Amniotic stem cell (primary cell): ENCODE data around the gene RBM4.
A peak's percentile ranks its signal among the peaks of the same experiment; 100 is the strongest.
"Not testable (repeated sequence)": the region's sequence is repeated elsewhere in the genome, so short reads cannot be mapped to it uniquely, and the experiment has no call there.

Experiments
- DNase-seq: peaks from one replicate; lab custom pipeline; 2025; lab: John Stamatoyannopoulos, UW

The RBM4 gene

GRCh38 chr11:66638177-66639065 lies at the start of gene RBM4:
Gene RBM4, plus strand, starts transcription at chr11:66638703. Its CDS starts 1,009 bp downstream, at chr11:66639712.
- peak; percentile 99 for DNase-seq

- not testable (repeated sequence) for DNase-seq
These were observed 49.2 kb upstream of the RBM4 start for GRCh38 chr11:66589315-66589714.

- no peak for DNase-seq
These were observed 48.4 kb upstream of the RBM4 start for GRCh38 chr11:66589996-66590675.

- no peak for DNase-seq
These were observed 47.3 kb upstream of the RBM4 start for GRCh38 chr11:66591175-66591574.

DNA sequence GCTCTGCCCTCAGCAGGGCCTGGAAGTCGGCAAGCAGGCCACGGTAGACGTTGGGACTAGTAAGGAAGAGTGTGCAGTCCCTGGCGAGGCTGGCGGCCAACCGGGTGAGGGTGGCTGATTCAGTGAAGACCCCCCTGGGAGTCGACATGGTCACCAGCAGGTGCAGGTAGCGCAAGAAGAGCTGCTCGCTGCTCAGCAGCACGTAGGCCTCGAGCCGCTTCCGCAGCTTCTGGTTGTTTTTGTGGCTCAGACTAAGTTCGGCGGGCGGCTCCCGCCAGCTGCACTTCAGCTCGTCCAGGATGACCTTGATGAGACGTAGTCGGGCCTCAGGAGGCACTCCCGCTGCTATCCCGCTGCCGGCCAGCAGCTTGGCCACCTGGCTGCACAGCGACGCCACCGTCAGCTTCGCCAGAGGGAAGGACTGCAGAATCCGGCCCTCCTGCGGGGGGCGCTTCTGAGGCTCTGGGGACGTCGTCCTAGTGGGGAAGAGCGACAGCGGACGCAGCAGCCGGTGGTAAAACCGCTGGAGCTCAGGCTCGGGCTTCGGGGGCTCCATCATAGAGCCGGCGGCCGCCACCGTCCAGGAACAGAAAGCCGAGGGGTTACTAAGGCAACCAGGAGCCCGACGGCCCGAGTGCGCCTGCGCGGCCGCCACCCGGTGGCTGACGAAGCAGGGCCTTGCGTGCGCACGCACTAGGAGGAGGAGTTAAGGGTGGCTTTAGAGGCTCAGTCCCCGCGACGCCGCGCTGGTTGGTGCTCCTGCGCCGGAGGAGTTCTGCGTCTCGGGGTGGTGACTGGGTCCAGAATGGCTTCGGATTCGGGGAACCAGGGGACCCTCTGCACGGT lies 45.8 kb upstream of the RBM4 start, which contains the start of the genes CCDC87 and CCS:
CCDC87 (minus strand) TSS at position 607 of the 846 bp plus-strand sequence; CDS start at position 559, 48 bp downstream.
CCS (plus strand) TSS at position 729 of the 846 bp plus-strand sequence; CDS start at position 806, 77 bp downstream.
- peak; percentile 88 for DNase-seq

- no peak for DNase-seq
These were observed 45.2 kb upstream of the RBM4 start for GRCh38 chr11:66593303-66593635.

GRCh38 chr11:66593650-66594049 lies 44.9 kb upstream of the RBM4 start:
- DNase-seq, result no peak

GRCh38 chr11:66595245-66595904 lies 43.1 kb upstream of the RBM4 start:
- DNase-seq, result no peak

GRCh38 chr11:66598993-66599392 lies 39.5 kb upstream of the RBM4 start:
- DNase-seq, result no peak

DNA sequence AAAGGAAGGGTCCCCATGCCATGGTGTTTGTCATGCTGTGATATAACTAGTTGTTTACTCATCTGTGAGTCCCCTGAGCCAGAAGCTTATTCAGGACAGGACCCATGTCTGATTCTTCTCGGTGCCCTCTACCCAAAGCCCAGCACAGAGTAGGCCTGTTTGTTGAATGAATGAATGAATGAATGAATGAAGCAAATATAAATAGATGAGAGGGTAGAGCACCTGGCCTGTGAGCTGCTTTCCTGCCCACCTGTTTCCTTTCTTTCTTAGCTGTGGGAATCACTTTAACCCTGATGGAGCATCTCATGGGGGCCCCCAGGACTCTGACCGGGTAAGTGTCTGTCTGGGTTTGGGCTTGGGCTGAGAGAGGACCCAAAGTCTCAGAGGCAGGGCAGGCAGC lies 38.3 kb upstream of the RBM4 start:
- no peak for DNase-seq

DNA sequence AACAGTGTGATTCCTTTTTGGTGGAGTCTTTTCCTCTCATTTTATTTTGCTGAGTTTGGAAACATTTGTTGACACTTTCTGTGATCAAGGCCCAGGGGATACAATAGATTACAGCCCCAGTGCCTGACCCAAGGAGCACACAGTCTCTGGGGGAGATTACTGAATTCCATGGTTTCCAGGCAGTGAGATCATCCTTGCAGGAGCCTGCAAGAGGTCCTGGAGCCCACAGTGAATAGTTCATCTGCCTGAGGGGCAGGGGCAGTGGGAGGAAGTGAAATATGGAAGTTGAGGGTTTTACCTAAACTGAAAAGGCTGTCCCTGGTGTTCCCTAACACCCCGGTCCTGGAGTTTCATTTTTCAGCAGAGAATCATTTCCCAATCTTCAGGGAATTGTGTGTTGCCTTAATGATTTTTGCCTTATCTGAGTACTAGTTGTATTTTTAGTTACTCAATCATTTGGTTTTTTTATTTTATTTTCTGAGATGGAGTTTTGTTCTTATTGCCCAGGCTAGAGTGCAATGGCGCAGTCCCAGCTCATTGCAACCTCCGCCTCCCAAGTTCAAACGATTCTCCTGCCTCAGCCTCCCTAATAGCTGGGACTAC lies 37.8 kb upstream of the RBM4 start:
- no peak for DNase-seq

- no peak for DNase-seq
These were observed 35.4 kb upstream of the RBM4 start for GRCh38 chr11:66603072-66603471.

GRCh38 chr11:66604155-66604554 lies 34.3 kb upstream of the RBM4 start:
- DNase-seq, result no peak

- not testable (repeated sequence) for DNase-seq
These were observed 31.9 kb upstream of the RBM4 start for GRCh38 chr11:66606608-66607007.

DNA sequence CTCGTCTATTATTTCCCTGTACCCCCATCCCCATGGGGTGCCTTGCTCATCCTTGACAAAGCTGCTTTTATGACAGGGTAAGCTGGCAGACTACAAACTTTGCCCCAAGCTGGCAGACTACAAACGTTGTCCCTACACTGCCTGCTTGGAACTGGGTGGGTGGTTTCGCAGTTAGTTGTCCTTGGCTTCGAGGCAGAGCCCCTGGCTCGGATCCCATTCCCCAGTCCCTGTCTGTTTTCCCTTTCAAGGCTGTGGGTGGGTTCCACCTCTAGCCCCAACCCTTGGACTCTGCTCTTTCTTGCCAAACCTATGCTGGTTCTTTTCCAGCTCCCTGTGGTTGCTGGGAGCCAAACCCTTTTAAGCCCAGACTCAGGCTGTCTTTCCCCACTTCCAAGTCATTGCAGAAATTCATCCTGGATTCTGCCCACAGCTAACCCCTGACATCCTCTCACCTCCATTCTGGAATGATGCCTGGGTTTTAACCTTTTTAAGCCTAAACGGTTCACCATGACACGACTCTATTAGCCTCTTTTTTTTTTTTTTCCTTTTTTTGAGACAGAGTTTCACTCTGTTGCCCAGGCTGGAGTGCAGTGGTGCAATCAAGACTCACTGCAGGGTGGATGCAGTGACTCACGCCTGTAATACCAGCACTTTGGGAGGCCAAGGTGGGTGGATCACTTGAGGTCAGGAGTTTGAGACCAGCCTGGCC lies 31.2 kb upstream of the RBM4 start:
- no peak for DNase-seq

- DNase-seq, result no peak
These were observed 28.5 kb upstream of the RBM4 start for GRCh38 chr11:66609721-66610617.

- no peak for DNase-seq
These were observed 26.0 kb upstream of the RBM4 start for GRCh38 chr11:66612458-66612857.

DNA sequence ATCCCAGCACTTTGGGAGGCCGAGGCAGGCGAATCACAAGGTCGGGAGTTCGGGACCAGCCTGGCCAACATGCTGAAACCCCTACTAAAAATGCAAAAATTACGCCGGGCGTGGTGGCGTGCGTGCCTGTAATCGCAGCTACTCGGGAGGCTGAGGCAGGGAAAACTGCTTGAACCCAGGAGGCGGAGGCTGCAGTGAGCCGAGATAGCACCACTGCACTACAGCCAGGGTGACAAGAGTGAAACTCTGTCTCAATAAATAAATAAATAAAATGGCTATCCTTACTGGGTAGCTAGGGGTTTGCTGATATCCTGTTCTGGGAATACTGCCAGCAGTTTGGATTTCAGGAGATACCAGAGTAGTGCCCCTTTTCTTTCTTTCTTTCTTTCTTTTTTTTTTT lies 24.4 kb upstream of the RBM4 start:
- no peak for DNase-seq

DNA sequence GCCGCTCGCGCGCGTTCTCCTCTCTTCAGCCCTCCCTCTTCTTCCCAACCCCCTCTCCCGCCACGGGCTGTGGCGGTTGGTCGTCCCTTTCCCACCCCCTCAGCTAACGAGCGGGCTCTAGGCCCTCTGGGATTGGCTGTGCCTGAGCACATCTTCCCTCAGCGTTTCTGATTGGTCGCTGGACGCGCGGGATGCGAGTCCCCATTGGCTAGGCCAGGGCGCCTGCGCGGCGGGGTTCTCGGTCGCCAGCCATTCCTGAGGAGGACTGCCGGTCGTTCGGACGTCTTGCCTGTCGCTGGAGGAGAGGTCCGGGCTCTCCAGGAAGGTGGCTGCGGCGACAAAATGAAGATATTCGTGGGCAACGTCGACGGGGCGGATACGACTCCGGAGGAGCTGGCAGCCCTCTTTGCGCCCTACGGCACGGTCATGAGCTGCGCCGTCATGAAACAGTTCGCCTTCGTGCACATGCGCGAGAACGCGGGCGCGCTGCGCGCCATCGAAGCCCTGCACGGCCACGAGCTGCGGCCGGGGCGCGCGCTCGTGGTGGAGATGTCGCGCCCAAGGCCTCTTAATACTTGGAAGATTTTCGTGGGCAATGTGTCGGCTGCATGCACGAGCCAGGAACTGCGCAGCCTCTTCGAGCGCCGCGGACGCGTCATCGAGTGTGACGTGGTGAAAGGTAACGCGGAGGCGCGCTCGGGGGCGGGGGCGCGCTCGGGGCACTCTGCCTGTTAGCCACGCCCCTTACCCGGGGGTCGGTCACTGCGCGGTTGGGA lies 21.9 kb upstream of the RBM4 start, which contains the start of gene RBM14:
RBM14 (plus strand) TSS at position 252 of the 776 bp plus-strand sequence; CDS start at position 343, 91 bp downstream.
- peak; percentile 96 for DNase-seq
